ENCODE data around the gene TNNI2.

The TNNI2 gene

GRCh38 chr11:1839204-1839923 is 583 bp downstream of the TNNI2 start:
- H3K36me3 ChIP-seq (ENCODE audit: control insufficient read depth, insufficient read depth, low read length) = no peaks in the 10 kb centered on the region
- H3K27me3 ChIP-seq (ENCODE audit: control insufficient read depth, insufficient read depth, low read length) = no peaks in the 10 kb centered on the region
- H3K9me3 ChIP-seq (ENCODE audit: control insufficient read depth, low read length) = no peaks in the 10 kb centered on the region
- peaks cover 18% of the 10 kb centered on the region for H3K4me1 ChIP-seq (ENCODE audit: control insufficient read depth, insufficient read depth, low read length)
- H3K4me3 ChIP-seq (ENCODE audit: low read length) = no peak overlapping the region
- H3K9ac ChIP-seq (ENCODE audit: low read length) = no peak overlapping the region

GRCh38 chr11:1839924-1840779 is 1.4 kb downstream of the TNNI2 start:
- H3K9me3 ChIP-seq (ENCODE audit: control insufficient read depth, low read length) = no peaks in the 10 kb centered on the region
- no peak overlapping the region for H3K9ac ChIP-seq (ENCODE audit: low read length)
- H3K36me3 ChIP-seq (ENCODE audit: control insufficient read depth, insufficient read depth, low read length) = no peaks in the 10 kb centered on the region
- no peak overlapping the region for H3K4me3 ChIP-seq (ENCODE audit: low read length)
- peaks cover 10% of the 10 kb centered on the region for H3K4me1 ChIP-seq (ENCODE audit: control insufficient read depth, insufficient read depth, low read length)
- peaks cover 6% of the 10 kb centered on the region for H3K27me3 ChIP-seq (ENCODE audit: control insufficient read depth, insufficient read depth, low read length)

GRCh38 chr11:1840780-1841480 is 2.1 kb downstream of the TNNI2 start:
- Histone ChIP-seq H3K9ac (ENCODE audit: low read length) (no peak overlapping the region), H3K36me3 (ENCODE audit: control insufficient read depth, insufficient read depth, low read length) (no peaks in the 10 kb centered on the region), H3K9me3 (ENCODE audit: control insufficient read depth, low read length) (no peaks in the 10 kb centered on the region), H3K4me1 (ENCODE audit: control insufficient read depth, insufficient read depth, low read length) (peaks cover 5% of the 10 kb centered on the region), H3K4me3 (ENCODE audit: low read length) (no peak overlapping the region), H3K27me3 (ENCODE audit: control insufficient read depth, insufficient read depth, low read length) (peaks cover 7% of the 10 kb centered on the region)

GRCh38 chr11:1841511-1842148 is 2.8 kb downstream of the TNNI2 start:
- Histone ChIP-seq H3K4me1 (ENCODE audit: control insufficient read depth, insufficient read depth, low read length) (peaks cover 5% of the 10 kb centered on the region), H3K36me3 (ENCODE audit: control insufficient read depth, insufficient read depth, low read length) (no peaks in the 10 kb centered on the region), H3K9ac (ENCODE audit: low read length) (no peak overlapping the region), H3K27me3 (ENCODE audit: control insufficient read depth, insufficient read depth, low read length) (peaks cover 7% of the 10 kb centered on the region), H3K9me3 (ENCODE audit: control insufficient read depth, low read length) (no peaks in the 10 kb centered on the region), H3K4me3 (ENCODE audit: low read length) (no peak overlapping the region)

GRCh38 chr11:1842149-1843097 is 3.6 kb downstream of the TNNI2 start:
- H3K4me1 ChIP-seq (ENCODE audit: control insufficient read depth, insufficient read depth, low read length) = peaks cover 4% of the 10 kb centered on the region
- no peak overlapping the region for H3K9ac ChIP-seq (ENCODE audit: low read length)
- H3K4me3 ChIP-seq (ENCODE audit: low read length) = no peak overlapping the region

GRCh38 chr11:1843098-1843473 is 4.3 kb downstream of the TNNI2 start:
- H3K4me3 ChIP-seq (ENCODE audit: low read length) = no peak overlapping the region
- H3K27me3 ChIP-seq (ENCODE audit: control insufficient read depth, insufficient read depth, low read length) = peaks cover 7% of the 10 kb centered on the region
- no peaks in the 10 kb centered on the region for H3K4me1 ChIP-seq (ENCODE audit: control insufficient read depth, insufficient read depth, low read length)
- no peak overlapping the region for H3K9ac ChIP-seq (ENCODE audit: low read length)
- H3K9me3 ChIP-seq (ENCODE audit: control insufficient read depth, low read length) = no peaks in the 10 kb centered on the region
- no peaks in the 10 kb centered on the region for H3K36me3 ChIP-seq (ENCODE audit: control insufficient read depth, insufficient read depth, low read length)

More at GRCh38 chr11:1842149-1843097, 3.6 kb downstream of the TNNI2 start:
- Histone ChIP-seq H3K9me3 (ENCODE audit: control insufficient read depth, low read length) (no peaks in the 10 kb centered on the region), H3K36me3 (ENCODE audit: control insufficient read depth, insufficient read depth, low read length) (no peaks in the 10 kb centered on the region), H3K27me3 (ENCODE audit: control insufficient read depth, insufficient read depth, low read length) (peaks cover 7% of the 10 kb centered on the region)

- Histone ChIP-seq H3K9me3 (ENCODE audit: control insufficient read depth, low read length) (no peaks in the 10 kb centered on the region), H3K4me1 (ENCODE audit: control insufficient read depth, insufficient read depth, low read length) (no peaks in the 10 kb centered on the region), H3K36me3 (ENCODE audit: control insufficient read depth, insufficient read depth, low read length) (no peaks in the 10 kb centered on the region), H3K4me3 (ENCODE audit: low read length) (no peak overlapping the region), H3K9ac (ENCODE audit: low read length) (no peak overlapping the region), H3K27me3 (ENCODE audit: control insufficient read depth, insufficient read depth, low read length) (peaks cover 7% of the 10 kb centered on the region)
Observed at GRCh38 chr11:1843796-1844195, 5.0 kb downstream of the TNNI2 start.

- H3K4me1 ChIP-seq (ENCODE audit: control insufficient read depth, insufficient read depth, low read length) = no peaks in the 10 kb centered on the region
- H3K27me3 ChIP-seq (ENCODE audit: control insufficient read depth, insufficient read depth, low read length) = peaks cover 7% of the 10 kb centered on the region
- no peaks in the 10 kb centered on the region for H3K36me3 ChIP-seq (ENCODE audit: control insufficient read depth, insufficient read depth, low read length)
- no peaks in the 10 kb centered on the region for H3K9me3 ChIP-seq (ENCODE audit: control insufficient read depth, low read length)
- no peak overlapping the region for H3K9ac ChIP-seq (ENCODE audit: low read length)
- H3K4me3 ChIP-seq (ENCODE audit: low read length) = no peak overlapping the region
Observed at GRCh38 chr11:1844221-1845094, 5.7 kb downstream of the TNNI2 start.

- H3K4me3 ChIP-seq (ENCODE audit: low read length) = no peak overlapping the region
- H3K9ac ChIP-seq (ENCODE audit: low read length) = no peak overlapping the region
- no peaks in the 10 kb centered on the region for H3K36me3 ChIP-seq (ENCODE audit: control insufficient read depth, insufficient read depth, low read length)
- H3K4me1 ChIP-seq (ENCODE audit: control insufficient read depth, insufficient read depth, low read length) = no peaks in the 10 kb centered on the region
- no peaks in the 10 kb centered on the region for H3K9me3 ChIP-seq (ENCODE audit: control insufficient read depth, low read length)
- H3K27me3 ChIP-seq (ENCODE audit: control insufficient read depth, insufficient read depth, low read length) = peaks cover 7% of the 10 kb centered on the region
Observed at GRCh38 chr11:1845095-1845429, 6.3 kb downstream of the TNNI2 start.

GRCh38 chr11:1845561-1846452 is 7.0 kb downstream of the TNNI2 start:
- Histone ChIP-seq H3K27me3 (ENCODE audit: control insufficient read depth, insufficient read depth, low read length) (peaks cover 7% of the 10 kb centered on the region), H3K4me3 (ENCODE audit: low read length) (no peak overlapping the region), H3K36me3 (ENCODE audit: control insufficient read depth, insufficient read depth, low read length) (no peaks in the 10 kb centered on the region), H3K9me3 (ENCODE audit: control insufficient read depth, low read length) (no peaks in the 10 kb centered on the region), H3K9ac (ENCODE audit: low read length) (no peak overlapping the region), H3K4me1 (ENCODE audit: control insufficient read depth, insufficient read depth, low read length) (no peaks in the 10 kb centered on the region)
